Measurements from ENCODE around the gene SKAP1.

- TF ChIP-seq POLR2A (IDR thresholded peaks at IDR 0.05) (no peak), CTCF (IDR thresholded peaks at IDR 0.05) (no peak)
Observed at GRCh38 chr17:48453447-48453846, 23.4 kb upstream of the SKAP1 start.
